M059J (cell line): Measurements from ENCODE around the gene NPM3. TPM values are rescaled to one million over a fixed set of nuclear protein-coding genes. Genes with fewer than 3 reads are reported as not detected.

Experiments
- DNase-seq: peaks from one replicate; pipeline ENCODE4 v3.0.0-alpha.2; 2012; ENCODE audit warnings: low read depth
- total RNA-seq: library from RNA; depleted of rRNA; stranded (reverse); fragments of >200 nt; shearing (Covaris generic); gene quantifications from 2 replicates; pipeline ENCODE4 v1.2.3, GENCODE V29; 2014; rRNA removed

NPM3 gene
- total RNA-seq, 1 experiment from 2014 or later: 35.2 TPM

GRCh38 chr10:101759309-101760247 is 23.7 kb downstream of the NPM3 start:
- DNase-seq: no peak

GRCh38 chr10:101758858-101759257 is 24.4 kb downstream of the NPM3 start:
- no peak for DNase-seq

GRCh38 chr10:101752241-101752640 is 31.0 kb downstream of the NPM3 start:
- no peak for DNase-seq

GRCh38 chr10:101749047-101750016 is 33.9 kb downstream of the NPM3 start:
- DNase-seq: no peak

GRCh38 chr10:101748496-101748895 is 34.8 kb downstream of the NPM3 start:
- DNase-seq: no peak

GRCh38 chr10:101745074-101745696 is 38.1 kb downstream of the NPM3 start:
- DNase-seq: peak; percentile 5

- DNase-seq: peak; percentile 31
Measured at GRCh38 chr10:101744267-101744666, 39.0 kb downstream of the NPM3 start.

GRCh38 chr10:101741938-101742337 is 41.3 kb downstream of the NPM3 start:
- DNase-seq: no peak

- DNase-seq: no peak
Measured at GRCh38 chr10:101736666-101737065, 46.6 kb downstream of the NPM3 start.

- DNase-seq: no peak
Measured at GRCh38 chr10:101732096-101732495, 51.1 kb downstream of the NPM3 start.

Other genes starting within 250 kb of the NPM3 start
- gene POLL, start 195.2 kb downstream of the NPM3 start, total RNA-seq: 3.3 and 6.6 TPM in 2 replicates
- 46.7 and 48.4 TPM in 2 replicates for gene DPCD, start 195.1 kb downstream of the NPM3 start, total RNA-seq
- gene FBXW4, start 88.3 kb downstream of the NPM3 start, total RNA-seq: 8.7 and 8.9 TPM in 2 replicates
- not detected in 2 replicates for gene FGF8, start 7.3 kb downstream of the NPM3 start, total RNA-seq
- gene OGA, start 35.0 kb upstream of the NPM3 start, total RNA-seq: 48.4 and 66.4 TPM in 2 replicates
- gene KCNIP2, start 60.4 kb upstream of the NPM3 start, total RNA-seq: 0.07 and 0.57 TPM in 2 replicates